A204.1 (cell line): ENCODE data around the gene STX19.
"Not testable (repeated sequence)": the region's sequence is repeated elsewhere in the genome, so short reads cannot be mapped to it uniquely, and the experiment has no call there.

ENCODE experiments used
- FAIRE-seq: peaks from 2 replicates; lab custom pipeline; 2012; peaks lifted over from hg19 to GRCh38; lab: Jason Lieb, UNC

The STX19 gene, protein sequence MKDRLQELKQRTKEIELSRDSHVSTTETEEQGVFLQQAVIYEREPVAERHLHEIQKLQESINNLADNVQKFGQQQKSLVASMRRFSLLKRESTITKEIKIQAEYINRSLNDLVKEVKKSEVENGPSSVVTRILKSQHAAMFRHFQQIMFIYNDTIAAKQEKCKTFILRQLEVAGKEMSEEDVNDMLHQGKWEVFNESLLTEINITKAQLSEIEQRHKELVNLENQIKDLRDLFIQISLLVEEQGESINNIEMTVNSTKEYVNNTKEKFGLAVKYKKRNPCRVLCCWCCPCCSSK

DNA sequence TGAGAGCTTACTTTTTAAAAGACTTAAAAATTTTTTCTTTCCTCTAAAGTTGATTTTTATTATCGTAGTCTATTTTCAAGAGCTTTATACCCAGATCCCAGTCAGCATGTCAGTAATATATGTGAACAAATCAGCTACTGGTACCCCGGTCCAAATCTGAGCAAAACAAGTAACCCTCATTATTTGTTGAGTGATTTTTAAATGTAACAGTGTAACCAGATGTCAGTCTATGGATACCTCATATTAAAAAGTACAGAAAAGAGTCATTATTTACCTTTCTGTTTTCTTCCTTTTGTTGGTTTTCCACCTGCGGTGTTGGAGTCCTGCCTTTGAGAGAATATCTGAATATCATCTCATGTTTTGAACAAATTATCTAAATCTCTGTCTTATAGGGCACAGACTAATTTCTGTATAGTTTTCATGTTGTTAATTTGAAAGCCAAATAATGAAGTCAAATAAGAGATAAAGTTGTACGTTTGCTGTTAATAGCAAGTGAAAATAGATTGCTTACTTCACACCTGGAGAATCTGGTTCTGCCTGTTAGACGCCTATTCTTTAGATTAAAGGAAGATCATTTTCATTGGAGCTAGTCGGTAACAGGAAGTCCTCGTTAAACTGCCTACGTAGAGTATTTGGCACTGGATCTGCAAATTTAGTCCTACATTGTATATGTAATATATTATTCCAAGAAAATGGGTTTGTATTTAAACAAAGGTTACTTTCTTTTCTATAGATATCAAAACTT lies at the start of gene STX19:
Gene STX19, minus strand, starts transcription at position 505 of the 745 bp plus-strand sequence. CDS start 13,328 bp downstream, outside the sequence.
- FAIRE-seq: no peak

DNA sequence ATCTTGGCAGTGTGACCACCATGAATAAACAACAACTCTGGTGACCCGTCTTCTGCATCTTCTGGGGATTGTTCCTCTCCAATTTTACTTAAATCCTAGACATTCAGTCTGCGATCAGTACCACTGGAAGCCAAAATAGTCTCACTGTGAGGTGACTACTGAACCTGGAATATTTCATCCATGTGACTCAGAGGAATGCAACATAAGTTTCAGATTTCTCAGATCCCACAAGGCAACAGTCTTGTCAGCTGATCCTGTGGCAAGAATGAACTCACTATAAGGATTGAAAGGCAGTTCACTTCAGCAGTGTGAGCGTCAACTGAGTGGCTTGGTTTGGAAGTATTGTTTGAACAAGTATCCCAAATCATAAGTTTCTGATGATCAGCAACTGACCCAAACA lies 47.7 kb upstream of the STX19 start:
- FAIRE-seq: no peak

DNA sequence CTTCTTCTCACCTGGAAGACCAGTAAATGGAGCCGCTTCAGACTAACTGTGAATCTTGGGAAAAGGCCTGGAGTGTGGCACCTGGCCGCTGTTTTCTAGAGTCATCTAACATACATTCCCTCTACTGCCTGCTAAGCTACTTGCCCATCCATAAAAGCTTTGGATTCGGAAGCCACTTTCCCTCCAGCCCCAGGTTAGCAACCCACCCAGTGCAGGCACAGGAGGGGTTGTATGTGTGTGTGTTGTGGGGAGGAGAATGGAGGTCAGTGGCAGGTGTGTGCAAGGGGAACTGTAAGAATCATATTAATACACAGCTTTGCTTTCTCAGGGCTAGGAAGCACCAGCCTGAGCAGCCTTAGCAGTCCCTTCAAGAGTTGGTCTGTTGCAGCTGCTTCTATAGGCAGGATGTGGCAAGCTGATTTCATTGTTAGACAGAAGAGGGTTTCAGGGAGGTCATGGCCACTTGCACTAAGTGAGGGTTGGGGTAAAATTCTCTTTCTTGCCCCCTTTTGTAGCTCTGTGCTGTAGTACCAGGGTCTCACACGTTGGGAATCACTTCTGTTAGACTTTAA lies 43.4 kb upstream of the STX19 start:
- no peak for FAIRE-seq

DNA sequence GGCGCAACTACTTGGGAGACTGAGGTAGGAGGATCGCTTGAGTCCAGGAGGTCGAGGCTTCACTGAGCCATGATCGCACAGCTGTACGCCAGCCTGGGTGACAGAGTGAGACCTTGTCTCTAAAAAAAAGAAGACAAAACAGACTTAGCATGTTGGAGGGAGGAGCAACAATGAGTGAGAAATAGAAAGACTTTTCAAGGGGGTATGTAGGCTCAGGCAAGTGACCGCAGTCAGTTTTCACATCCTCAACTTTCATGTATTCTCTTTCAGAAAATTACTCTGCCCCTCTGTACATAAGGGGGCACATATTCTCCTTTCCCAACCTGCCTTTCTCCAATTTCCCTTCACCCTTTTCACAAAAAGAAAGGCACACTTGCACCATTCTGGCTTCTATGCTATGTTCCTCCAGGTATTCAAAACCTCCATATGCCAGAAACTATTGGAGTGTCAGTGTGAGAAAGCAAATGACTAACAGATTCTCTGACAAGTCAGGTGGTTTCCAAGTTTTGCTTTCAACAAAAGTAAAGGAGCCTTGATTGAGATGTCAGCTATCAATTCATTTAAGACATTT lies 42.0 kb upstream of the STX19 start:
- FAIRE-seq: no peak

DNA sequence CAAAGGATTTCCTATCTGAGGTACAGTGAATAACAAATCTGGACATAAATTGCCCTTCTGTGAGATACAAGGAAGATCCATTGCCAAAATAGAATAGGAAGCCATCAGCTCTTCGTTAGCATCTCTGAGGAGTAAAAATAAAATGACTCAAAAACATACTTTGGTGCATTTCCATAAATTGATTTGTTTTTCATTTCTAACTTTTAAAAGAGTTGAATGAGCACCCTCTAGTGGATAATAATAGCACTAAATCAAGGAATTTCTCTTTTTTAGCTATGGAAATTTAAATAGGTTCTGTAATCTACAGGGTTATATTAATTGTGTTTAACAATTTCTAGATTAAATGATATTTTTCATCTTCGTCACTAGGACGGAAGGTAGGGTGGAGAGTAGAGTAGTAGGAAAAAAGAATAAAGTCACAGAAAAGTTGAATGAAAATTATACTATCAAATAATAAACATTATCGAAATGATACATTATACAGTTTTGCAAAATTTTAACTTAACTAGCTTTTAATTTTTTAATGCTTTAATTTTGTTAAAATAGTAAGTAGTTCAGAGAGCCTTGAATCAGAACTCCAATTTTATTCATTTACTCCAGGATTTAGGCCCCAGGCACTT lies 40.9 kb upstream of the STX19 start:
- FAIRE-seq: peak; percentile 99

DNA sequence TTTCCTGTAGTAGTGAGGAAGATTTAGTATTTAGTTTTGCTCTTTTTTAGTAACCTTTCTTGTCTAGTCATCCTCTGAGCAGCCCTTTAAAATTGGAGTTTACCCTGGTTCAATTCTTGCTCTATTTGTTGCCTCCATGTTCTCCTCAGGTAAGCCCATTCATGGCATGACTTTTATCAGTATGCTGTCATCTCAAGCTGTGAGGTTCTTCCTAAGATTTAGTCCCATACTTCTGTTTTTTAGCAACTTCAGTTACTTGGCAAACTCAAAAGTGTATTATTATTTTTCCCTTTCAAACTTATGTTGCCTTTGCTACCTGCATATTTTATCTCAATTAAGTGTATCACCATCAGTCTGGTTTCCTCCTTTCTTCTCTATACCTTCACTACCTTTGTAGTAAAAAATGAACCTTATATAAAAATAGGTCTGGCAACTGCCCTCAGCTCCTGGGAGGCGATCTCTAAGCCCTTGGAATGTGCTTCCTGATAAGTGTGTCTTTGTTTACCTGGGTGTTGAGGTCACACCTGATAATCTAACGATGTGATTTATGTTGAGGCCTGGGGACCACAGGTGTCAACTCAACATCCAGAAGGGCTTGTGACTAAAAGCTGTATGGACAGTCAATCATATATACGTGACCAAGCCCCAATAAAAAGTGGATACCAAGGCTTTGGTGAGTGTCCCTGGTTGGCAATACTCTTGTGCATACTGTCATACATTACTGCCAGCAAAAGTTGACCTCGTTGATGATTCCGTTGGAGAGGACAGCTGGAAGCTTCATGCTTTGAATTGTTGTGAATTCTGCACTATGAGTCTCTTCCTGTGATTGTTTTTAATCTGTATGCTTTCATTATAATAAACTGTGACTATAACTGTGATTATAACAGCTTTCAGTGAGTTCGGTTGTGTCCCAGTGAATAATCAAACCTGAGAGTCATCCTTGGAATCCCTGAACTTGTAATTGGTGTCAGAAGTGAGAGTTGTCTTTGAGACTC lies 38.4 kb upstream of the STX19 start:
- FAIRE-seq: no peak

DNA sequence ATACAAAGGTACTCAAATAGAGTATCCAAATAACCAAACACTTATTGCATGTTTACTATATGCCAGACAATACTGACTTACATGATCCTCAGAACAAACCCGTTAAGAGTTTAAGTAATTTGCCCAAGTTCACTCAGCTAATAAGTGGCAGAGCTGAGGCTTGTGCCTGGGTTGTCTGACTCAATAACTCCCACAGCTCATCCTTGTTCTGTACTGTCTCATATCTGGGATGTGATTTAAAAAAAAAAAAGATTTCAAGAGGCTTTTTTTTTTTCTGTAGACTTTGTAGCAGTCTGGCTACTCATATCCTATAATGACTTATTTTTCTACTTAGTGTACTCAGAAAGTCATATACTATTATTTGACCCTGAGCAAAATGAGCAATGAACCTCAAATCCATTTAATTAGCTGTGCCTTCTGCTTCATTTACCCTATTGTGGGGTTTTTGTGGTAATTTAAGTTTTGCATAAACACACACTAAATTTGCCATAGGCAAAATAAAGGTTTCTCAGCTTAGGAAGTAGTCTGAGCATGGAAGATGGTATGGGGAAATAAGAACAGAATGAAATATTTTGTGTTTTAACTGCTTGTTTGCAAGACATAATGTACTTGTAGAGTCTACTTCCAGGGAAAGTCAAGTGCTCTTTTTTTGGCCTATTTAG lies 37.6 kb upstream of the STX19 start:
- FAIRE-seq: no peak

DNA sequence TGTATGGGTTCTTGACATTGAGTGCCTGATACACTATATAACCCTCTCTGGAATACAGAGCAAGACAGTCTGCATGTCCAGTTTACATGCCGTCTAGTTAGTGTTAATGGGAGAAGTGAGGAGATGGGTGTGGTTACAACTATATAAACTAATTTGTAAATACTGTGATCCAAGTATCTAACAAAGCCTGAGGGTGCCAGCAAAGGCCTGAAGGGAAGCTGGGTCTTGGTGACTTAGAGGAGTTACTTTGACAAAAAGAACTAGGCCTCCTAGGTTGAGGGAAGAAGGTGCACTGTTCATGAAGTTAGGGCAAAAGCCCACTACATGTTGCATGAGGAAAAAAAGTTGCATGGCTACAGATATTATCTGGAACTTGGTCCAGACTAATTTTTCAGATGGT lies 36.7 kb upstream of the STX19 start:
- FAIRE-seq: no peak

DNA sequence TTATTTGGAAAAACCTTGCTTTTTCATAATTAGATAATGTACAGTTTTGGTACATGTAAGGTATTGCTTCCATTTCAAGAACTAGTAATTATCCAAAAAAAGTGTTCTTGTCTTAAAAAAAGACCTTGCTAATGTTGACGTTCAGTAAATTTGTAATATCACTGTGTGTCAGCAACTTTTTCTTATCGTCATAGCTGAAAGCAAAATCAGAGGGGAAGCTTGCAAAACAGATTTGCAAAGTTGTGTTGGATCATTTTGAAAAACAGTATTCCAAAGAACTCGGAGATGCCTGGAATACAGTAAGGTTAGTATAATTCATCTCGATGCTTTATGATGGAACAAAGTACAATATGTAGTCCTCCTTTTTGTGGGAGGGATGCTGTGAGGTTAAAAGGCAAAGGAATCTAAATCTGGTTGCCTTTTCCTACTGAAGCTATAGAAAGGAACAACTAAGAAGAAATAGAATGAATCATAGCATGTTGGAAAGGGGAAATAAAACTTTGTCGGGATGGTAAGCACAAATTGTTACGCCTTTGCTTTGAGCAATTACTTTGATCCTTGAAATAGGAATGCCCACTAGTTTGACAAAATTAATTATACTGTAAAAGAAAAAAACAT lies 36.0 kb upstream of the STX19 start:
- no peak for FAIRE-seq

DNA sequence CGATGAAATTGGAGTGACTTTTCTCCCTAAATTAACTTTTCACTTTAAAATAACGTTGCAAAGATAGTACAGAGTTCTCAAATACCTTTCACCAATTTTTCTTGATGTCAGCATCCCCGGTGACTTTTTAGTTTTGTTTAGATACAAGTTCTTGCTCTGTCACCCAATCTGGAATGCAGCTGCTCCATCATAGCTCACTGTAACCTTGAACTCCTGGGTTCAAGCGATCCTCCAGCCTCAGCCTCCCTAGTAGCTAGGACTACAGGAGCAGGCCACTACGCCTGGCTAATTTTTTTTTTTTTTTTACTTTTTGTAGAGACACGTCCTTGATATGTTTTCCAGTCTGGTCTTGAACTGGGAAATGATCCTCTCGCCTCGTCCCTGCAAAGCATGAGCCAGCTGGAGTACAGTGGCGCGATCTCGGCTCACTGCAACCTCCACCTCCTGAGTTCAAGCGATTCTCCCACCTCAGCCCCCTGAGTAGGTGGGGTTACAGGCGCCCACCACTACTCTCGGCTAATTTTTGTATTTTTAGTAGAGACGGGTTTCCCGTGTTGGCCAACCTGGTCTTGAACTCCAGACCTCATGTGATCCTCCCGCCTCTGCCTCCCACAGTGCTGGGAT lies 35.2 kb upstream of the STX19 start:
- FAIRE-seq: no peak

DNA sequence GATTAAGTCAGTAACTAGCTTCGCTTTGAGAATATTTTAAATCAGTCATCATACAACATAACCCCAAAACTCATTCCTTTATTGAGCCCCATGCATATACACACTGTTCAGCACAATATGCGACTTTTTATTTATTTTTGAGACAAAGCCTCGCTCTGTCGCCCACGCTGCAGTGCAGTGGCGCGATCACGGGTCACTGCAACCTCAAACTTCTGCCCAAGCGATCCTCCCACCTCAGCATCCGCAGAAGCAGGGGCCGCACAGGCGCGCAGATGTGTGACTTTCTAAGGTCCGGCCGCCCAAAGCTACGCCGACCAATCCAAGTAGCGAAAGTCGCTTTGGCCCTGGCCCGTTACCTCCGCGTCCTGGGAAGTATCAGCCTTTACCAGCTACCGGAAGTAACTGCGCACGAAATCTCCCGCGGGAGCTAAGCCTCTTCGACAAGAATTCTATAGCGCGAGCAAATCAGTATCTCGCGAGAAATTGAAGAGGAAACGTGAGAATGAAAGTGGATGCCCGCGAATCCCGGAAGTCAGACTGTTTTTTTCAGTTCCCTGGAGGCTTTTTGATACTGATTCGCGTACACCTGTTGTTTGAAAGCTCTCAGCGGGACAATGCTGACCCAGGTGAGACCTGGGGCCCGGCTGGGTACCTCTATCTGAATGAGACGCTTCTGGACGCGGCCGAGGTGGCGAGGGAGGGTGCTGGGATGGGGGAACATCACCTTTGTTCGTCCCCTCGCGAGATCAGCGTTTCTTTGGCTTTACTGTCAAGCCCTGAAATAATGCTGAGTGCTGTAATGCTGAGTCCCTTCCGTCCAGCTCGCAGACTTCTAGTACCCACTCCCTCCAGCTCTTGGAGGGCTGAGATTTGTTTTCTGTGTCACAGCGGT lies 34.4 kb upstream of the STX19 start, which contains the start of the genes DHFR2 and NSUN3:
Gene DHFR2, minus strand, starts transcription at position 404 of the 892 bp plus-strand sequence. CDS start 1,405 bp downstream, outside the sequence.
Gene NSUN3, plus strand, starts transcription at position 549 of the 892 bp plus-strand sequence. Its CDS starts 66 bp downstream, at position 615.
- FAIRE-seq: peak; percentile 96

DNA sequence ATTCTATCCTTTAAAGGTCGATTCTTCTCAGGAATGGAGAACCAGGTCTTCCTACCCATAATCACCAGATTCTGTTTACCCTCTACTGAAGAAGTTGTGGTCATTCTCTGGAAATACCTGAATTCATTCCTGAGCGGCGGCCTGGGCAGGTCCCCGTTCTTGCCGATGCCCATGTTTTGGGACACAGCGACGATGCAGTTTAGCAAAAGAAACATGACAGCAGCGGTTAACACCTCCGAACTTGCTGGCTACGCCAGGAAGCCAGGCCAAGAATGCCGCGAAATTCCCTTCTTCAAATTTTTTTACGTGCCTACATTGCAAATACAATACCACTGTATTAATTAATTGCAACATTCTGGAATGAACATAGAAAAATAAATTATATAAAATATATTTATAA lies 32.9 kb upstream of the STX19 start:
- FAIRE-seq: no peak

DNA sequence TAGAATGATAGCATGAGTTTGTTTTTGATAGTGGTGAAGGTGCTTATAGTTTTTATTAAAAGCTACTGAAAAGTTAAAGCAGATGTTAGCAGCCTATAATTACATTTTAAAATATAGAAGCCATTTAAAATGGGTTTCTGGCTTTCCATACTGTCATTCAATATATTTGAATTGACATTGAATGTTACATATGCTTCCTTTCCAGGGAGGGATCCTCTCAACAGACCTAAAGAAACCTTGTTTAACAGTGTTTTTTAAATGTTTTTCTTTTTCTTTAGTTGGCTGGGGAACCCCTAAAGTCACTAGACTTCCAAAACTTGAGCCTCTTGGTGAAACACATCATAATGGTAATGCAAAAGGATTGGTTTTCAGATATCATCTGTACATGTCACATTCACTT lies 22.1 kb upstream of the STX19 start:
- FAIRE-seq: no peak

DNA sequence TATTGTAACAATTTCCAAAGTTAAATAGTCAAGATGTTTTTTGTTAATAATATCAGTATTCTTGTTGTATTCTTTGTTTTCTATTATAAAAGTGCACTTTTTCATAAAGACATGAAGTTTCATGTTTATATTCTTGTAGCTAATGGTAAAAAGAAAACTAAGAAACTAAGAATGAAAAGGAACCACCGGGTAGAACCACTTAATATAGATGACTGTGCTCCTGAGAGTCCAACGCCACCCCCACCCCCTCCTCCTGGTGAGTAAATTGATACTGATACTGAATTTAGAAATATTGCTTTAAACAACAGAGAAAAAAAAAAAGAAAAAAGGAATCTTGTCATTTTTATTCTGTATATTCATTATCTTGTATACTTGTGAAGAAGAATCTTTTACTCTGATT lies 20.9 kb upstream of the STX19 start:
- peak; percentile 51 for FAIRE-seq

DNA sequence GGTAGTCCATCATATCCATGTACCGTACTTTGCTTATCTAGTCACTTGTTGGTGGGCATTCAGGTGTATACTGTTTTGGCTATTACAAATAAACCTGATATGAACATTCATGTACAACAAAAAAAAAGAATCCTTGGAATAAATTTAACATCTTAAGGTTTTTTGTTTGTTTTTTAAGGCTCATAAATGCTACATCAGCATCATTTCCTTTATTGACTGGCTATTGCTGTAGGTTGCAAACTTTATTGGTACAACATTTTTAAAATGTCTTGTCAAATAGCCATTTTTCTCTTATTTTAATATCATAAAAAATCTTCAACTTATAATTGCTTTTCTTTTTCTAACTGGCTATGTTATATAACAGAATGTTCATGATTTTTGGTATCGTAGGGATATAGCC lies 18.1 kb upstream of the STX19 start:
- FAIRE-seq: no peak

DNA sequence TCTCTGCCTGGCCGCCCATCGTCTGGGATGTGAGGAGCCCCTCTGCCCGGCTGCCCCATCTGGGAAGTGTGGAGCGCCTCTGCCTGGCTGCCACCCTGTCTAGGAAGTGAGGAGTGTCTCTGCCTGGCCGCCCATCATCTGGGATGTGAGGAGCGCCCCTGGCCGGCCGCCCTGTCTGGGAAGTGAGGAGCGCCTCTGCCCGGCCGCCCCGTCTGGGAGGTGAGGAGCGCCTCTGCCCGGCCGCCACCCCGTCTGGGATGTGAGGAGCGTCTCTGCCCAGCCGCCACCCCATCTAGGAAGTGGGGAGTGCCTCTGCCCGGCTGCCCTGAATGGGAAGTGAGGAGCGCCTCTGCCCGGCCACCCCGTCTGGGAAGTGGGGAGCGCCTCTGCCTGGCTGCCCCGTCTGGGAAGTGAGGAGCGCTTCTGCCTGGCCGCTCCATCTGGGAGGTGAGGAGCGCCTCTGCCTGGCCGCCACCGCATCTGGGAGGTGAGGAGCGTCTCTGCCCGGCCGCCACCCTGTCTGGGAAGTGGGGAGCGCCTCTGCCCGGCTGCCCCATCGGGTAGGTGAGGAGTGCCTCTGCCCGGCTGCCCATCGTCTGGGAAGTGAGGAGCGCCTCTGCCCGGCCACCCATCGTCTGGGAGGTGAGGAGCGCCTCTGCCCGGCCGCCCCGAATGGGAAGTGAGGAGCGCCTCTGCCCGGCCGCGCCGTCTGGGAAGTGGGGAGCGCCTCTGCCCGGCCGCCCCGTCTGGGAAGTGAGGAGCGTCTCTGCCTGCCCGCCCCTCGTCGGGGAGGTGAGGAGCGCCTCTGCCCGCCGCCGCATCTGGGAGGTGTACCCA lies 15.9 kb upstream of the STX19 start:
- FAIRE-seq: not testable (repeated sequence)

DNA sequence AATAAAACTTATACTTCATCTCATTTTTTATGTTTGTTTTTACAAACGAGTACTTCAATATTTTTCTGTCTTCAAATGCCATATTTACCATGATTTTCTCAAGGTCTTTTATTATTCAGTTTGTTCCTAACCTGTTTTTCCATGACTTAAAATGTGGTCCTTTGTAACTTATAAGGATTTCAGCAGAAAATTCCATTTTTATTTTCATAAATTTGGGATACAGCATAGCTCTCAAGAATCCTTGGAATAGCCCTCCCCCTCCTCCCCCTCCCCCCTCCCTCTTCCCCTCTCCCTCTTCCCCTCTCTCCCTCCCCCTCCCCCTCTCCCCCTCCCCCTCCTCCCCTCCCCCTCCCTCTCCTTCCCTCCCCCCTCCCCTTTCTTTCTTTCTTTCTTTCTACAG lies 14.9 kb upstream of the STX19 start:
- FAIRE-seq: no peak
